Measurements from ENCODE around the gene MCC. TPM values are rescaled to one million over a fixed set of nuclear protein-coding genes. Genes with fewer than 3 reads are reported as not detected.
A peak's percentile ranks its signal among the peaks of the same experiment; 100 is the strongest.

MCC gene
- total and polyA plus RNA-seq, 5 experiments from 2014 or later = 1.2 to 4.6 (median 2.0) TPM

GRCh38 chr5:113271015-113271414 lies 217.2 kb downstream of the MCC start:
- no peak for DNase-seq
- Mint-ChIP-seq H3K4me1 (peaks cover 17 to 31% (median 23%) of the 10 kb centered on the region in 4 donors), H3K27me3 (peaks cover 0 to 3% (median 0%) of the 10 kb centered on the region in 5 donors), H3K4me3 (no peak overlapping the region), H3K36me3 (no peaks in the 10 kb centered on the region), H3K27ac (peak overlapping the region in 1 of 10 donors; percentile 45), H3K9me3 (no peaks in the 10 kb centered on the region)
- ATAC-seq = no peak
- POLR2A ChIA-PET = no interaction called here

GRCh38 chr5:113270086-113270485 lies 218.2 kb downstream of the MCC start:
- no peak for DNase-seq

DNA sequence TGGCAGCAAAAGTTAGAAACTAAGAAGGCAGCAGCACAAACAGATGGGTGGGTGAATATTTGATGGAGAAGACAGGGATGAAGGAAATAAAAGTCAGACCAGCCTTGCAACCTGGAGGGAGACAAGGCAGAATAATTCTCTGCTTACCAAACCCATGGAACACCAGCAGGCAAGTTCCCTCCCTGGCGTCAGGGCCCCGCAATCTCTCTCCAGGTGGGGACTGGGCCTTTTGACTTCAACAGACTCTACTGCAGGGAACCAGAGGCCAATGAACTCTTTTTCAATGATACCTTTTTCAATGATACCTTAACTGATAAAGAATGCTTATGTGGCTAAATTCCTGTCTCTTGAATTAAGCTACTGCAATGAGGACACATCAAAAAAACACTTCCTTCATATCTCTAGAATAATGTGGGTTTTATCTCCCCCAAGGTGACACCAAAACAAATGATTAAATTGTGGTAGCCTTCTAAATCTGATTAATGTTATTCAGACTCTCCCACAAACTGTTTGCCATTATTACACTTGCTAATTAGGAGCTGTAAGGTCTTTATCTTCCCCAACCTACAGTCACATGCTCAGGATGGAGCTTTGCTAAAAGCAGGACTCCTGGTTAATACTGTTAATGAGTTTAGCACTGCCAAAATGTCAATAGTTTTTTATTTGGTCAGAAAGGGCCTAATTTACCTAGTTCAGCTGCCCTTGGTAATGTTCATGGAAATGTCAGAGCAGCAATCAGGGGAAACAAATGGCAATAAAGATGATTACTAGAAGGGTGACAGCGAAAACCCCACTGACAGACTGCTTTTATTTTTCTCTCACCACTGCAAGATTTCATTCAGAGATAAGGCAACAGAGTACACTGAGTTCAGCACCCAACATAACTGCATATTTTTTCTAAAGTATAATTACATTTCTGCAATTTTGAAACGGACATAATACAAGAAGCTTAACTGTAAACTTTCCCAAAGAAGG lies 218.9 kb downstream of the MCC start:
- peaks cover 0 to 3% (median 0%) of the 10 kb centered on the region in 5 donors for H3K27me3 Mint-ChIP-seq
- H3K27ac Mint-ChIP-seq = peak overlapping the region in 2 of 10 donors; percentile 15 to 40
- POLR2A ChIA-PET = no interaction called here
- no peaks in the 10 kb centered on the region for H3K36me3 Mint-ChIP-seq
- peaks cover 17 to 31% (median 23%) of the 10 kb centered on the region in 4 donors for H3K4me1 Mint-ChIP-seq
- H3K9me3 Mint-ChIP-seq = no peaks in the 10 kb centered on the region
- DNase-seq (no peak), ATAC-seq (no peak)
- H3K4me3 Mint-ChIP-seq = peak overlapping the region in 1 of 10 donors; percentile 8

More at GRCh38 chr5:113270086-113270485, 218.2 kb downstream of the MCC start:
- H3K4me3 Mint-ChIP-seq = no peak overlapping the region
- H3K4me1 Mint-ChIP-seq = peaks cover 17 to 31% (median 24%) of the 10 kb centered on the region in 4 donors
- POLR2A ChIA-PET = no interaction called here
- no peaks in the 10 kb centered on the region for H3K9me3 Mint-ChIP-seq
- ATAC-seq = no peak
- no peaks in the 10 kb centered on the region for H3K36me3 Mint-ChIP-seq
- no peak overlapping the region for H3K27ac Mint-ChIP-seq
- peaks cover 0 to 3% (median 0%) of the 10 kb centered on the region in 5 donors for H3K27me3 Mint-ChIP-seq

DNA sequence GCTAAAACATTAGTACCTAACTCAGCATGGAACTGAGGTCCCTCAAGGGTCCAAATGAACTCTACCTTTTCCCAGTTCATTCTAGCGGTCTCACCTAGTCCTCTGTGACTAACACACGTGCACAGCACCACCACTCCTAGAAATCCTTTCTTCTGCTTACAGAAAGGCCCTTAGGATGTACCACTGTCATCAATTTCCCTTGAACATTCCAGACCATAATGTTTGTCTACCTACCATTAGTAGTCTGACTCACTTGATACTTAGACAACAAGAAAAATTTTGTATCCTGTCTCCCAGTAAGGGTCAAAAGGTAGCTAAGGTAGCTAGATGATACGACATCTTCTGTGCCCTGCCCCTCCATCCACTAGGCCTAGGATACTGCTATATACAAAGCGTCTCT lies 220.0 kb downstream of the MCC start:
- DNase-seq (no peak), ATAC-seq (no peak)
- peaks cover 10 to 26% (median 14%) of the 10 kb centered on the region in 4 donors for H3K4me1 Mint-ChIP-seq
- no peaks in the 10 kb centered on the region for H3K9me3 Mint-ChIP-seq
- H3K27ac Mint-ChIP-seq = no peak overlapping the region
- peaks cover 0 to 3% (median 0%) of the 10 kb centered on the region in 5 donors for H3K27me3 Mint-ChIP-seq
- no peak overlapping the region for H3K4me3 Mint-ChIP-seq
- POLR2A ChIA-PET = no interaction called here
- no peaks in the 10 kb centered on the region for H3K36me3 Mint-ChIP-seq

DNA sequence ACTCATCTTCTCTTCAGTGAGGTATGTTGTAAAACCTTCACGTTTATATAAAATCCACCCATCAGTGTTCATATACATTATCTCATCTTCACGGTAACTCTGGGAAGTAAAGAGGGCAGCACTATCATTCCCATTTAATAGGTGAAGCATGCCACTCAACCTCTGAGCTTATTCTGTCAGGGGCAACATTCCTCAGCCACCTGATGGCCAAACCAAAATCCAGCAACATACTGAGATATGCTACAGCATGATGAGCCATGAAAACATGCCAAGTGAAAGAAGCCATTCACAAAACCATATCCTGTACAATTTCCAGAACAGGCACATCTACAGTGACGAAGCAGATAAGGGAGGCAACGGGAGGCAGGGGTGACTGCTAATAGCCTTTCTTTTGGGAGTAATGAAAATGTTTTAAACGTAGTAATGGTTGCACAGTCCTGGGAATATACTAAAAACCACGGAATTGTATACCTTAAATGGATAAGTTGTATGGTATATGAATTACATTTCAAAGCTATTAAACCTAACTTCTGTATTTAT lies 220.8 kb downstream of the MCC start:
- peaks cover 10 to 26% (median 14%) of the 10 kb centered on the region in 4 donors for H3K4me1 Mint-ChIP-seq
- POLR2A ChIA-PET = no interaction called here
- H3K4me3 Mint-ChIP-seq = no peak overlapping the region
- DNase-seq = no peak
- H3K27me3 Mint-ChIP-seq = peaks cover 0 to 5% (median 0%) of the 10 kb centered on the region in 5 donors
- no peaks in the 10 kb centered on the region for H3K9me3 Mint-ChIP-seq
- no peak for ATAC-seq
- peak overlapping the region in 1 of 10 donors; percentile 11 for H3K27ac Mint-ChIP-seq
- H3K36me3 Mint-ChIP-seq = no peaks in the 10 kb centered on the region

- Mint-ChIP-seq H3K36me3 (no peaks in the 10 kb centered on the region), H3K9me3 (no peaks in the 10 kb centered on the region), H3K4me3 (no peak overlapping the region), H3K27ac (peak overlapping the region in 1 of 10 donors; percentile 11), H3K27me3 (peaks cover 0 to 5% (median 0%) of the 10 kb centered on the region in 5 donors), H3K4me1 (peaks cover 10 to 27% (median 14%) of the 10 kb centered on the region in 4 donors)
- POLR2A ChIA-PET = no interaction called here
- DNase-seq = no peak
- no peak for ATAC-seq
Observed at GRCh38 chr5:113266913-113267227, 221.4 kb downstream of the MCC start.

DNA sequence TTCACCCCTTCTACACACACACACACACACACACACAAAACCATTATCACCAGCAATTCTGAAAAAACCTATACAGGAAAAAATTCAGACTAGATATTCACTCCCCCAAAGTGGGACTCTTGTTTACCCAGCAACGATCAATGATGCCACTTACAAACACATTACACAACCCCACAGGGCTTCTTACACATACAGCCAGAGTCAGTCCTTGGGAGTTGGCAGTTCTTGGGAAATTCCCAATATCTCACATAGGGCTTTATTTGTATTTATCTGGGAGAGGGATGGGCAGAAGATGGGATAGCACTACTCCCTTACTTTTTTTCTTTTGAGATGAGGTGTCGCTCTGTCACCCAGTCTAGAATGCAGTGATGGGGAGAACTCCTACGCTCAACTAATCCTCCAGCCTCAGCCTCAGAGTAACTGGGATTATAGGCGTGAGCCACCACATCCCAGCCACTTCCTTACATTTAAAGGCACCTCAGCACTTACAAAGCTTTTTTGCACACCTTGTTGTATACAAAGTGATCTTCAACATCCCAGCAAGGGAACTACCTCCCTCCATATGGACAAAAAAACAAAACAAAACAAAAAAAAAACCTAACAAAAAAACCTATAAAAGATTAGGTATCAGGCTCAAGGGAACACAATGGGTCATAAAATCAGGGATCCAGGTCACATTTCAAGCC lies 221.9 kb downstream of the MCC start:
- no peak overlapping the region for H3K4me3 Mint-ChIP-seq
- peaks cover 10 to 27% (median 14%) of the 10 kb centered on the region in 4 donors for H3K4me1 Mint-ChIP-seq
- H3K36me3 Mint-ChIP-seq = no peaks in the 10 kb centered on the region
- H3K27ac Mint-ChIP-seq = peak overlapping the region in 1 of 10 donors; percentile 3
- ATAC-seq (no peak), DNase-seq (no peak)
- POLR2A ChIA-PET = no interaction called here
- H3K27me3 Mint-ChIP-seq = peaks cover 0 to 5% (median 0%) of the 10 kb centered on the region in 5 donors
- no peaks in the 10 kb centered on the region for H3K9me3 Mint-ChIP-seq

- Mint-ChIP-seq H3K4me3 (no peak overlapping the region), H3K27ac (no peak overlapping the region), H3K4me1 (peaks cover 10 to 27% (median 13%) of the 10 kb centered on the region in 4 donors), H3K36me3 (no peaks in the 10 kb centered on the region), H3K9me3 (no peaks in the 10 kb centered on the region), H3K27me3 (peaks cover 0 to 5% (median 0%) of the 10 kb centered on the region in 5 donors)
- ATAC-seq = no peak
- no peak for DNase-seq
- POLR2A ChIA-PET = no interaction called here
Observed at GRCh38 chr5:113265190-113265589, 223.1 kb downstream of the MCC start.

DNA sequence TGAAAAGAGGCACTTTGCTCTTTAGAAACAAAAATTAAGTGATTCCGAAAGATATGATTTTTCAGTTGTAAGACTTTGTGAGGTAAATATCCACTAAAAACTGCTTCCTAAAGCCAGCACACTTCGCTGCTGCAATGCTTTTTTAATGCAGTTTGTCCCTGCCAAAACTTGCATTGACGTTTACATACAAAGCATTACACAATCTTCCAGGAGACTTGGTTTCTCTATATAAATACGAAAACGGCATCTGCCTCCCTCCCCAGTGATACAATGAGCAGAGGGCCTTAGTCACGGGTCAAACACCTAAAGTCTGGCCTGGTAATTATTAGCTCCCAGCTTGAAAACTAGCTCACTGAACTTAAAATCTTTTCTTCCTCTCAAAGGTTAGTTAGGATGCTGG lies 224.2 kb downstream of the MCC start:
- H3K4me1 Mint-ChIP-seq = peaks cover 3 to 21% (median 4%) of the 10 kb centered on the region in 4 donors
- ATAC-seq (no peak), DNase-seq (no peak)
- POLR2A ChIA-PET = no interaction called here
- no peak overlapping the region for H3K4me3 Mint-ChIP-seq
- H3K9me3 Mint-ChIP-seq = no peaks in the 10 kb centered on the region
- H3K36me3 Mint-ChIP-seq = no peaks in the 10 kb centered on the region
- H3K27me3 Mint-ChIP-seq = peaks cover 0 to 5% (median 0%) of the 10 kb centered on the region in 5 donors
- H3K27ac Mint-ChIP-seq = no peak overlapping the region

GRCh38 chr5:113263545-113263944 lies 224.7 kb downstream of the MCC start:
- Mint-ChIP-seq H3K27me3 (peaks cover 0 to 5% (median 0%) of the 10 kb centered on the region in 5 donors), H3K4me3 (no peak overlapping the region), H3K9me3 (no peaks in the 10 kb centered on the region), H3K4me1 (peaks cover 0 to 17% (median 0%) of the 10 kb centered on the region in 4 donors), H3K27ac (no peak overlapping the region), H3K36me3 (no peaks in the 10 kb centered on the region)
- no peak for ATAC-seq
- no peak for DNase-seq
- POLR2A ChIA-PET = no interaction called here

DNA sequence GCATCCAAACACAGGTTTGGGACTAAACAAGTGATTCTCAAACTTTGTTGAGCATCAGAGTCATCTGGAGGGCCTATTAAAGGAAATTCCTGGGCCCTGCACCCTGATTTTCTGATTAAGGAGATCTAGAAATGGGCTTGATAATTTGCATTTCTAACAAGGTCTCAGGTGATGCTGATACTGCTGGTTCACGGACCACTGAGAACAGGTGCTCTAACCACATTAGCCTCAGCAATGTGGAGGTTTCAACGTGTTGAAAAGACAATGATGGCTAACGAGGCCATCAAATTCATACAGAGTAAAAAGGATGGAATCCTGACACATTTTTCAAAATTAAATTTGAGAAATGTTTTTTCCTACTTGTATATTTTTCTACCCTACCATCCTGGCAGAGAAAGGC lies 225.6 kb downstream of the MCC start:
- peaks cover 0 to 2% (median 0%) of the 10 kb centered on the region in 3 donors for H3K36me3 Mint-ChIP-seq
- DNase-seq (no peak), ATAC-seq (no peak)
- H3K27ac Mint-ChIP-seq = no peak overlapping the region
- H3K4me3 Mint-ChIP-seq = no peak overlapping the region
- H3K4me1 Mint-ChIP-seq = peaks cover 0 to 14% (median 0%) of the 10 kb centered on the region in 4 donors
- peaks cover 0 to 7% (median 0%) of the 10 kb centered on the region in 5 donors for H3K27me3 Mint-ChIP-seq
- no peaks in the 10 kb centered on the region for H3K9me3 Mint-ChIP-seq
- POLR2A ChIA-PET = no interaction called here

- Mint-ChIP-seq H3K9me3 (no peaks in the 10 kb centered on the region), H3K4me3 (no peak overlapping the region), H3K27me3 (peaks cover 0 to 15% (median 0%) of the 10 kb centered on the region in 5 donors), H3K36me3 (peaks cover 0 to 5% (median 0%) of the 10 kb centered on the region in 3 donors), H3K27ac (no peak overlapping the region), H3K4me1 (peaks cover 0 to 13% (median 0%) of the 10 kb centered on the region in 4 donors)
- no peak for DNase-seq
- POLR2A ChIA-PET = no interaction called here
- ATAC-seq = no peak
Observed at GRCh38 chr5:113259034-113259433, 229.2 kb downstream of the MCC start.

- DNase-seq (no peak), ATAC-seq (no peak)
- Mint-ChIP-seq H3K9me3 (no peaks in the 10 kb centered on the region), H3K36me3 (peaks cover 0 to 5% (median 0%) of the 10 kb centered on the region in 3 donors), H3K27ac (no peak overlapping the region), H3K4me3 (no peak overlapping the region), H3K4me1 (peaks cover 0 to 15% (median 0%) of the 10 kb centered on the region in 4 donors), H3K27me3 (peaks cover 0 to 18% (median 3%) of the 10 kb centered on the region in 5 donors)
- POLR2A ChIA-PET = no interaction called here
Observed at GRCh38 chr5:113257545-113257944, 230.7 kb downstream of the MCC start.
